NCI-H187 (cell line): ENCODE measurements around the gene HARBI1.

Experiments used
- DNase-seq, 2 experiments: peaks; one replicate each; lab custom pipeline; 2025; lab: John Stamatoyannopoulos, UW

HARBI1 gene

DNA sequence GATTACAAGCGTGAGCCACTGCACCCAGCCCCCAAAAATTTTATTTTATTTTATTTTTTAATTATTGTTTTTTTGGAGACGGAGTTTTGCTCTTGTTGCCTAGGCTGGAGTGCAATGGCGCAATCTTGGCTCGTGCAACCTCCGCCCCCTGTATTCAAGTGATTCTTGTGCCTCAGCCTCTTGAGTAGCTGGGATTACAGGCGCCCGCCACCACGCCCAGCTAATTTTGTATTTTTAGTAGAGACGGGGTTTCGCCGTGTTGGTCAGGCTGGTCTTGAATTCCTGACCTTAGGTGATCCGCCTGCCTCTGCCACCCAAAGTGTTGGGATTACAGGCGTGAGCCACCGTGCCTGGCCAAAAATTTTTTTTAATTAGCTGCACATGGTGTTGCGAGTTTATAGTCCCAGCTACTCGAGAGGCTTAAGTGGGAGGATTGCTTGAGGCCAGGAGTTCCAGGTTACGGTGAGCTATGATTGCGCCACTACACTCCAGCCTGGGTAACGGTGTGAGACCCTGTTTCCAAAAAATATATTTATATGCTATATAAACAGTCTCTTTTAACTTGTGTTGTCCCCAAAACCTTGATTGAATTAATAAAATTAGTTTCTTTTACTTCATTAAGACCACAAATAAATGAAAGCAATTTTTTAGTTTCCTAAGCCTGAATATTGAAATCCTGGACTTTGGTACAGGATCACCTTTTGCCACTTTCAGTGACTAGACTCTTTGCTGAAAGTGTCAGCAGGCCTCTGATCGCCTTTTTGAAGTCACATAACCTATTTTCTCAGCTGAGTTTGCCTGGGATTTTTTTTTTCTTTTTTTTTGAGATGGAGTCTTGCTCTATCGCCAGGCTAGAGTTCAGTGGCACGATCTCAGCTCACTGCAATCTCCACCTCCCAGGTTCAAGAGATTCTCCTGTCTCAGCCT, 16.5 kb upstream of the HARBI1 start:
- no peak for DNase-seq

DNA sequence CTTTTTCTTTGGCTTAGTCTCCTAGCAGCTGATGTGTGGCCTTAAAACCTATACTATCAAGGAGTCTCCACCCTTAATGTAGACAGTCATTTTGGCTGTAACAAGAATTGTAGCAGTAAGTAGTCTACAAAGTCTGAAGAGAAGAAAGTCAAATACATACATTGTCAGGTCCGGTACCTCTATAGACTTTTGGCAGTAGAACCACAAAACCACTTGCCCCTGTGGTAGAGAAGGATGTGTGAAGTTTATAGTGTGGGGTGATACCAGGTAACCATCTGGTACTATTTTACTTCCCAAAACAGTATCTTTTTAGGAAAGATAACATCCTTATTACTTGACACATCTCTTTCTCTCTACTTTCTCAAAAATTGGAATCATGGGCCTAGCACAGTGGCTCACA, 15.5 kb upstream of the HARBI1 start:
- no peak for DNase-seq

GRCh38 chr11:46631676-46632075, 14.6 kb upstream of the HARBI1 start:
- DNase-seq, result no peak

- DNase-seq, result no peak
Observed at GRCh38 chr11:46630237-46630636, 13.2 kb upstream of the HARBI1 start.

DNA sequence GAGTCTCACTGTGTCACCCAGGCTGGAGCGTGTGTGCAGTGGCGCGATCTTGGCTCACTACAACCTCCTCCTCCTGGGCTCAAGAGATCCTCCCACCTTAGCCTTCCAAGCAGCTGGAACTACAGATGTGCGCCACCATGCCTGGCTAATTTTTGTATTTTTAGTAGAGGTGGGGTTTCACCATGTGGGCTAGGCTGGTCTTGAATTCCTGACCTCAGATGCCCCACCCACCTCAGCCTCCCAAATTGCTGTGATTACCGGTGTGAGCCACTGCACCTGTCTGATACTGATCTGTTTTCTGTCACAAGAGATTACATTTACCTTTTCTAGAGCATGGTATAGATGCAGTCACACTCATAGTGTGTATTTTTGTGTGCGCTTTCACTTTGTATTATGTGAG, 11.9 kb upstream of the HARBI1 start:
- no peak for DNase-seq

- no peak for DNase-seq
Observed at GRCh38 chr11:46625406-46625805, 8.4 kb upstream of the HARBI1 start.

GRCh38 chr11:46618837-46619236, 1.8 kb upstream of the HARBI1 start:
- DNase-seq, result no peak

GRCh38 chr11:46617972-46618314, 916 bp upstream of the HARBI1 start:
- DNase-seq, result no peak

- DNase-seq, result no peak
Observed at GRCh38 chr11:46616551-46617133, 385 bp downstream of the HARBI1 start.

- no peak for DNase-seq
Observed at GRCh38 chr11:46615756-46616155, 1.3 kb downstream of the HARBI1 start.

DNA sequence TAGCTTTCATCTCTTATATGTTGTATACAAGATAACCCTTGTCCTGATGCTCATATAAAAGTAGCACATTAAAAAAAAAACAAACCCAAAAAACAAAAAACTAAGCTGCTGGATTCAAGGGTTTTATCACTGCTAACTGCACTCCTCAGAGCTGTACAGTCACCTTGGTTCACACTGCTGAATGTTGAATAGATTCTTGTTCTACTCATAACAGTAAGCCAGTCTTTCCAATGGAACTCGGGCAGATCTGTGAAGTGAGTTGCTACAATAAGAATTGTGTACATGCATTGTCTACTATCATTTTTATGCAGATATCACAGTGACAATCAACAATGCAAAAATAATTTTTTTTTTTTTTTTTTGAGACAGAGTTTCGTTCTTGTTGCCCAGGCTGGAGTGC, 4.7 kb downstream of the HARBI1 start:
- DNase-seq, result no peak

DNA sequence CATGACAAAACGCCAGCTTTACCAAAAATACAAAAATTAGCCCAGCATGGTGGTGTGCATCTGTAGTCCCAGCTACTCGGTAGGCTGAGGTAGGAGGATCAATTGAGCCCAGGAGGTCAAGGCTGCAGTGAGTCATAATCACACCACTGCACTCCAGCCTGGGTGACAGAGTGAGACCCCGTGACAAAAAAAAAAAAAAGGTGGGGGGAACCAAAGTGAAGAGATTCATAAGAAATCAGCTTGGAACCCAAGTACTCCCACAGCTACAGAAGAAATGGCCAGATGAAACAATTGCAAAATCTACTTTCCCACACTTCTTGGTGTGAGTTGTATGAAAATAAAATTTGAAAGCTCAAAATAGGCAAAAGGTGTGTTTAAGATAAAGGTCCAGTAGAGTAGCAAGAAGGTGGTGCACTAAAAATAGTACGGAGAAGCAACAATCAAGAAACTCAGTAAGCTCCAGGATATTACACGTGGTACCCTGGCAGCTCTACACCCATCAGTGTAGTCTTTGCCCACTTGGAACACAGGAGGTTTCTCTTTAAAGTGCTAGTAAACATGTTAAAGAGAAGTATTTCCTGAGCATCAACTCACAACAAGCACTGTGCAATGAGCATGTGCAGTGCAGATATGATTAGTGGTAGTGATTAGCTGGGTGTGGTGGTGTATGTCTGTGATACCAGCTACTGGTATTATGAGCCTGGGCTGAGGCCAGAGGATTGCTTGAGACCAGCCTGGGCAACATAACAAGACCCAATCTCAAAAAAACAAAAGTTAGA, 5.3 kb downstream of the HARBI1 start:
- no peak for DNase-seq

- no peak for DNase-seq
Observed at GRCh38 chr11:46609386-46609785, 7.6 kb downstream of the HARBI1 start.

DNA sequence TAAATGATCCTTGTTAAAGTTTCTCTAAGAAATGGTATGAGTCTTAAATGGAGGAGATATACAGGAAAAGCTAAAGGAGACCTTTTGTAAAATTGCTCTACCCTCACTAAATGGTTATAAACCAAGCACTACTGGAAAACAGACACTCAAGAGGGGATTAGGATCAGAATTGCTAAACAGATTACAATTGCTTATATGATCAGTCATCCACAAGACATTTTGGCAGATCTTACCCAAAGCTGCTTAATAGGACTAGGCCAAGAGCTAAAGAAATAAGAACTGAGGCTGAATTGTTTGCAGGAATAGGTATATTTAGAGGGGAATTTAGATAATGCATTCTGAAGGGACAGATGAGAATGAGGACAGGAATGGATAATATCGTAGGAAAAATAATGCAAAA, 9.5 kb downstream of the HARBI1 start:
- DNase-seq, result no peak

DNA sequence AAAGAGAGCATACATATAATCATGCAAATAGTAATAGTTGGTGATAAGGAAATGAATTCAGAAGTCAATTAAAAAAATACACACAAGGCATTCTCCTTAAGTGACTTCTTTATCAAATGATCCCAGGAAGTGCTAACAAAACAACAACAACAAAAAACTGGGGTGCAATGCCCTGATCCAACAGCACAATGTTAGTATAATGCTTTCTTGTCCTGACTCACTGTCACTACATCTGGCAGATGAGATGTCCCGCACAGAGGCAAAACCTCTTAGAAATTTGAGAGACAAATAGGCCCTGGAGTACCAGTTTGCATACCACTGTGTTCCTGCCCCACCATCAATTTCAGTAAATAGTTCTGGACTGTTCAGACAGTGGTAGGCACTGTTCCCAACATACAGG, 12.2 kb downstream of the HARBI1 start:
- no peak for DNase-seq

DNA sequence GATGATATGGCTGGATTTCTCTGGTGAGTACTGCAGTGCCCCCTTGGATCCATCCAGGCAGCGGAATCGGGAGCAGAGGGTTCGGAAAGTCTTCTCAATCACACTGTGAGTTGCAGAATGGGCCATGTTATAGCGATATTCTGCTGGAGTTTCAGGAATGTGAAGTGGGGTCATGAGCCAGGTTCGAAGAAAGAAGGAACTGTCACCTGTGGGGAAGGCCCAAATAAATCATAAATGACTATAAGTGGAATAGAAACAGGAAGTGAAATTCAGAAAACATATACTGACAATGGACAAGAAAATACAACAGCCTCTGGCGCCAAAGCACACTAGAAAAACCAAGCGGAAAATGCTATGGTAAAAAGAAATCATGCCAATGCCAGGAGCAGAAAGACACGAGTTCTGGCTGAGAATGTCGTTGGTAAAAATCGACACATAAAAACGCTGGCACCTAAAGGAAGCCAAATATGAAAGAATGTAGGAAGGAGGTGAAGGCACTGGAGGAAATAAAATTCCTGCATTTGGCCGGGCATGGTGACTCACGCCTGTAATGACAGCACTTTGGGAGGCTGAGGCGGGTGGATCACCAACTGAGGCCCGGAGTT, 13.2 kb downstream of the HARBI1 start:
- DNase-seq, result no peak

DNA sequence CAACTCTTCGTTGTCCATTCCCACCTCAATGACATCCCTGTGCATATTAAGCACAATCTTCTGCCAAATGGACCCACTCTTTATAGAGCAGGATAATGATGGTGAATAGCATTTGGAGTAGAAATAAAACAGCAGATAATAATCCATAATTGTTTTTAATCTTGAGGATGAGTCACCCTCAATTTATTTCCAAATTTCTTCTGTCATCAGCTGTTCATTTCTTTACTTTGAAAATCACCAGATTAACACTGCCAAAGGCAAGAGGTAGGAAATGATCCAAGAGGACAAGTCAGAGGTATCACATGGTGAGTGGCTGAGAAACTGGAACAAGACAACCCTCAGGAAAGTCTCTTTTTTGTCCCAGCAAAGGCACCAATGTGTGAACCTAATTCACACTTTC, 15.9 kb downstream of the HARBI1 start:
- DNase-seq, result no peak

- DNase-seq, result no peak
Observed at GRCh38 chr11:46600194-46600960, 16.6 kb downstream of the HARBI1 start.

GRCh38 chr11:46599340-46600193, 17.5 kb downstream of the HARBI1 start:
- DNase-seq, result no peak

DNA sequence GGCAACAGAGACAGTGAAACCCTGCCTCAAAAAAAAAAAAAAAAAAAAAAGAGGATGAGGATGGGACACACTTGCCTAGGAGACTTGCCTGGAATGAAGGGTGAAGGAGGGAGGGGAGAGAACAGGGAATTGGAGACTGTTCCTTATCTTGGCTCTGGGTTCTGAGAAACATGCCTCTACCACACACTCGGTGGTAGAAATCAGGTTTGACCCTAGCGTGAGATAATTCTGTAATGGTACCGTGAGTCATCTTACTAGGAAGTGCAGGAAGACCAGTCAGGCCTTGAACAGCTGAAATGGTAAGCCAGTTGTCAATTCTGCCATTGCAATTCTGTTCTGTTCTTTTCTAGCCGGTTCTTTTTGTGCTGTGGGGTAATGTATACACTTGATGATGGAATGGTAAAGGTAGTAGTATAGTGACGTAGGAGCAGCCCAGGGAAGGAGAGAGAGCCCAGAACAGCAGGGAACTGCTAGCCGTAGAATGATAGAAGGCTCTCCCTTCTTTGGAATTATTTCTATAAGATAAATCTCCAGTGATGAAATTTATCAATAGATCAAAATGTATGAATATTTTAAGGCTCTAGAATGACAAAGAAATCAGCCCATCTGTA, 19.3 kb downstream of the HARBI1 start:
- DNase-seq, result no peak
